GM21723 (cell line): Measurements from ENCODE around the gene TERF2IP.

Source experiments
- ATAC-seq: cut with Tn5 transposase; IDR thresholded peaks from one replicate; pipeline ENCODE4 v1.9.1; 2021; ENCODE audit warnings: mild to moderate bottlenecking, moderate library complexity; ENCODE audit not compliant: unreplicated experiment

The TERF2IP gene

GRCh38 chr16:75647492-75648264, at the start of gene TERF2IP, which contains the start of gene KARS1:
Gene TERF2IP, plus strand, starts transcription at chr16:75647773. Its CDS starts 110 bp downstream, at chr16:75647883.
Gene KARS1, minus strand, starts transcription at chr16:75647665. Its CDS starts 26 bp downstream, at chr16:75647639.
- ATAC-seq, result peak; percentile 85

GRCh38 chr16:75599452-75600277, 47.9 kb upstream of the TERF2IP start:
- no peak for ATAC-seq

GRCh38 chr16:75603241-75603640, 44.3 kb upstream of the TERF2IP start:
- no peak for ATAC-seq

- ATAC-seq, result no peak
These were observed 41.1 kb upstream of the TERF2IP start for GRCh38 chr16:75606507-75606906.

GRCh38 chr16:75614066-75614897, 33.3 kb upstream of the TERF2IP start:
- no peak for ATAC-seq

- ATAC-seq, result no peak
These were observed 32.0 kb upstream of the TERF2IP start for GRCh38 chr16:75615619-75616018.

GRCh38 chr16:75616521-75617010, 31.0 kb upstream of the TERF2IP start:
- ATAC-seq, result peak; percentile 49

GRCh38 chr16:75617121-75617520, 30.5 kb upstream of the TERF2IP start:
- no peak for ATAC-seq

GRCh38 chr16:75618780-75619179, 28.8 kb upstream of the TERF2IP start:
- no peak for ATAC-seq

GRCh38 chr16:75620326-75621169, 27.0 kb upstream of the TERF2IP start:
- no peak for ATAC-seq

GRCh38 chr16:75621170-75621477, 26.4 kb upstream of the TERF2IP start:
- ATAC-seq, result no peak

GRCh38 chr16:75622761-75623605, 24.6 kb upstream of the TERF2IP start, which contains the start of gene ADAT1:
Gene ADAT1, minus strand, starts transcription at chr16:75623281. Its CDS starts 2,482 bp downstream, at chr16:75620799.
- peak; percentile 95 for ATAC-seq

GRCh38 chr16:75624921-75625334, 22.6 kb upstream of the TERF2IP start:
- ATAC-seq, result no peak

GRCh38 chr16:75626806-75627205, 20.8 kb upstream of the TERF2IP start:
- ATAC-seq, result no peak

- no peak for ATAC-seq
These were observed 19.7 kb upstream of the TERF2IP start for GRCh38 chr16:75627851-75628250.

GRCh38 chr16:75628351-75628750, 19.2 kb upstream of the TERF2IP start:
- no peak for ATAC-seq

GRCh38 chr16:75629132-75629531, 18.4 kb upstream of the TERF2IP start:
- no peak for ATAC-seq

GRCh38 chr16:75630052-75630451, 17.5 kb upstream of the TERF2IP start:
- ATAC-seq, result no peak

GRCh38 chr16:75632857-75633256, 14.7 kb upstream of the TERF2IP start:
- no peak for ATAC-seq
